GM12801 (cell line): ENCODE data around the gene LDB3.

Source experiments
- CTCF ChIP-seq: IDR thresholded peaks from one replicate; pipeline ENCODE4 v1.5.1; 2011; ENCODE audit warnings: control low read depth; ENCODE audit not compliant: insufficient read length; ENCODE audit errors: extremely low read depth

LDB3 gene

GRCh38 chr10:86678999-86679792 lies 10.9 kb downstream of the LDB3 start:
- no peak for TF ChIP-seq CTCF

GRCh38 chr10:86681047-86681446 lies 12.7 kb downstream of the LDB3 start:
- TF ChIP-seq CTCF = no peak

- no peak for TF ChIP-seq CTCF
Observed at GRCh38 chr10:86681722-86682386, 13.5 kb downstream of the LDB3 start.

- TF ChIP-seq CTCF = no peak
Observed at GRCh38 chr10:86682675-86683074, 14.4 kb downstream of the LDB3 start.

- TF ChIP-seq CTCF = no peak
Observed at GRCh38 chr10:86684331-86685097, 16.2 kb downstream of the LDB3 start.

- TF ChIP-seq CTCF = no peak
Observed at GRCh38 chr10:86685416-86685815, 17.1 kb downstream of the LDB3 start.
